ENCODE data around the gene ZNF511.
"Not testable (repeated sequence)": the region's sequence is repeated elsewhere in the genome, so short reads cannot be mapped to it uniquely, and the experiment has no call there.

The ZNF511 gene

DNA sequence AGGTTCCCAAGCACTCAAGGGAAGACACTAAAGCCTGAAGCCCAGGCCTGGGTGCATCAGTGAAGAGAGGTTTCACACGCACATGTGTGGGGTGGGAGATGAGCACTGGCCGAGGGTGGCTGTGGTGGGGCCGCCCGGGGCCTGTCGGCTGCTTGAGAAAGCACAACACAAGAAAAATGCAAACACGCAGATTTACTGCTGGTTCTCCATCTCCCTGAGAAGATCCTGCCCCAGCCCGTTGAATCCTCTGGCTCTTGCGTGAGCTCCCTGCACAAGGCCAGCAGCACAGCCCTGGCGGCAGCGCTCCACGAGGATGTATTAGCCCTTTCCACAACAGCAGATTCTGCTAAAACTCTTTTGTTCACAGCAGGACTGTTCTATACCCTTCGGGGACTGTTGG is 6.2 kb downstream of the ZNF511 start:
- no peak for DNase-seq (ENCODE audit: low spot score)

GRCh38 chr10:133315847-133316246 is 7.1 kb downstream of the ZNF511 start:
- DNase-seq (ENCODE audit: low spot score): no peak

- no peak for DNase-seq (ENCODE audit: low spot score)
Measured at GRCh38 chr10:133316266-133316665, 7.6 kb downstream of the ZNF511 start.

- DNase-seq (ENCODE audit: low spot score): no peak
Measured at GRCh38 chr10:133316732-133317131, 8.0 kb downstream of the ZNF511 start.

GRCh38 chr10:133318494-133319127 is 9.9 kb downstream of the ZNF511 start:
- DNase-seq (ENCODE audit: low spot score): peak; percentile 52

DNA sequence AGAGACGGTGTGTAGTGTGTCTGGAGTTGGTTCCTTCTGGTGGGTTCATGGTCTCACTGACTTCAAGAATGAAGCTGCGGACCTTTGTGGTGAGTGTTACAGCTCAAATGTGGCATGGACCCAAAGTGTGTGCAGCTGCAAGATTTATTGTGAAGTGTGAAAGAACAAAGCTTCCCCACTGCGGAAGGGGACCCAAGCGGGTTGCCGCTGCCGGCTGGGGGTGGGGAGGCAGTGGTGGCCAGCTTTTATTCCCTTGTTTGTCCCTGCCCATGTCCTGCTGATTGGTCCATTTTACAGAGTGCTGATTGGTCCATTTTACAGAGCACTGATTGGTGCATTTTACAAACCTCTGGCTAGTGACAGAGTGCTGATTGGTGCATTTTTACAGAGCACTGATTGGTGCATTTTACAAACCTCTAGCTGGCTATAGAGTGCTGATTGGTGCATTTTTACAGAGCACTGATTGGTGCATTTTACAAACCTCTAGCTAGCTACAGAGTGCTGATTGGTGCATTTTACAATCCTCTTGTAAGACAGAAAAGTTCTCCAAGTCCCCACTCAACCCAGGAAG is 12.2 kb downstream of the ZNF511 start:
- DNase-seq (ENCODE audit: low spot score): not testable (repeated sequence)

DNA sequence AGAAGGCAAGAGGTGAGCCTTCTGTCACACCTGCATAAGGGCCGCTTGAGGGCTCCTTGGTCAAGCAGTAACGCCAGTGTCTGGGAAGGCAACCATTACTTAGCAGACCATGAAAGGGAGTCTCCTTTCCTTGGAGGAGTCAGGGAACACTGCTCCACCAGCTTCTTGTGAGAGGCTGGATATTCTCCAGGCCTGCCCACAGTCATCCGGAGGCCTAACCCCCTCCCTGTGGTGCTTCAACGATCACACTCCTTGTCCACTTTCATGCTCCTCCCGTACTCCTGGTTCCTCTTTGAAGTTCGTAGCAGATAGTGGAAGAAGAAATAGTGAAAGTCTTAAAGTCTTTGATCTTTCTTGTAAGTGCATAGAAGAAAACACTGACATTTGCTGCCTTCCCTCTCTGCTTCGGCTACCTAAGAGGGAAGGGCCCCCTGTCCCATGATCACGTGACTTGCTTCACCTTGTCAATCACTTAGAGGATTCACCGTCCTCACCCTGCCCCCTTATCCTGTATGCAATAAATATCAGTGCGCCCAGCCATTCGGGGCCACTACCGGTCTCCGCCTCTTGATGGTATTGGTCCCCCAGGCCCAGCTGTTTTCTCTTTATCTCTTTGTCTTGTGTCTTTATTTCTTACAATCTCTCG is 13.5 kb downstream of the ZNF511 start:
- not testable (repeated sequence) for DNase-seq (ENCODE audit: low spot score)

DNA sequence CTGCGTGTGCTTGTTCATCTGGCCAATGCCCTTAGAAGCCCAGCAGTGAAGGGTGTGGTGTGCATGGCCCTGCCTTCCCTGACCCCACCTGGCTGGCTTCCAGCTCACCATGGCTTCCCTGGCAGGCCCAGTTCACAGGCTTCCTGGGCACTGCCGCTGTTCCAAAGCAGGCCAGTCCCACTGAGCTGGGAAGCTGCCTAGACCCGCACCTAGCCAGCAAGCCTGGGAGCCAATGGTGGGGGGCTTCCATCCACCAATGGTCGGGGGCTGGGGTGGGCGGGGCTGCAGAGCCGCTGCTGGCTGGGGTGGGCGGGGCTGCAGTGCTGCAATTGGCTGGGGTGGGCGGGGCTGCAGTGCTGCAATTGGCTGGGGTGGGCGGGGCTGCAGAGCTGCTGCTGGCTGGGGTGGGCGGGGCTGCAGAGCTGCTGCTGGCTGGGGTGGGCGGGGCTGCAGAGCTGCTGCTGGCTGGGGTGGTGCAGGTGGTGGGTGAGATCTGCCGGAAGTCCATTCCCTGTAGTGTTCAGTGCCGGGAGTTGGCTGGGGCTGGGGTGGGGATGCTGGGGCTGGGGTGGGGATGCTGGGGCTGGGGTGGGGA is 15.6 kb downstream of the ZNF511 start:
- DNase-seq (ENCODE audit: low spot score): no peak

GRCh38 chr10:133324857-133325260 is 16.1 kb downstream of the ZNF511 start:
- DNase-seq (ENCODE audit: low spot score): no peak

GRCh38 chr10:133325440-133326222 is 16.9 kb downstream of the ZNF511 start:
- no peak for DNase-seq (ENCODE audit: low spot score)

DNA sequence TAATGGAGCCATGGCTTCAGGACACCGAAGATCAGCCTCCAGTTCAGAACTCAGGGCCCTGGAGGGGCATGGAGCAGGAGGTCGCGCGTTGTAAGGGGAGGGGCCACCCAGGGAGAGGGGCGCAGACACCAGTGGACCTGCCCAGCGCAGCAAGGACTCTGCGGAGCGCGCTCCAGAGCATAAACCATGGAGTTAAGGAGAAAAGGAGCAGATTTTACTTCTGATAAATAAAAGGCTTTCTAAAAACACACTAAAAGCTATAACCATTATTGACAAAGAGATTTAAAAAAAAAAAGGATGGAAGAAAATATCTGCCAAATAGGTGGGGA is 17.5 kb downstream of the ZNF511 start:
- DNase-seq (ENCODE audit: low spot score): no peak

- no peak for DNase-seq (ENCODE audit: low spot score)
Measured at GRCh38 chr10:133326745-133327650, 18.3 kb downstream of the ZNF511 start.

GRCh38 chr10:133327651-133328357 is 19.1 kb downstream of the ZNF511 start:
- no peak for DNase-seq (ENCODE audit: low spot score)

- DNase-seq (ENCODE audit: low spot score): no peak
Measured at GRCh38 chr10:133328358-133329343, 19.9 kb downstream of the ZNF511 start.

- peak; percentile 83 for DNase-seq (ENCODE audit: low spot score)
Measured at GRCh38 chr10:133329491-133330202, 20.9 kb downstream of the ZNF511 start.

DNA sequence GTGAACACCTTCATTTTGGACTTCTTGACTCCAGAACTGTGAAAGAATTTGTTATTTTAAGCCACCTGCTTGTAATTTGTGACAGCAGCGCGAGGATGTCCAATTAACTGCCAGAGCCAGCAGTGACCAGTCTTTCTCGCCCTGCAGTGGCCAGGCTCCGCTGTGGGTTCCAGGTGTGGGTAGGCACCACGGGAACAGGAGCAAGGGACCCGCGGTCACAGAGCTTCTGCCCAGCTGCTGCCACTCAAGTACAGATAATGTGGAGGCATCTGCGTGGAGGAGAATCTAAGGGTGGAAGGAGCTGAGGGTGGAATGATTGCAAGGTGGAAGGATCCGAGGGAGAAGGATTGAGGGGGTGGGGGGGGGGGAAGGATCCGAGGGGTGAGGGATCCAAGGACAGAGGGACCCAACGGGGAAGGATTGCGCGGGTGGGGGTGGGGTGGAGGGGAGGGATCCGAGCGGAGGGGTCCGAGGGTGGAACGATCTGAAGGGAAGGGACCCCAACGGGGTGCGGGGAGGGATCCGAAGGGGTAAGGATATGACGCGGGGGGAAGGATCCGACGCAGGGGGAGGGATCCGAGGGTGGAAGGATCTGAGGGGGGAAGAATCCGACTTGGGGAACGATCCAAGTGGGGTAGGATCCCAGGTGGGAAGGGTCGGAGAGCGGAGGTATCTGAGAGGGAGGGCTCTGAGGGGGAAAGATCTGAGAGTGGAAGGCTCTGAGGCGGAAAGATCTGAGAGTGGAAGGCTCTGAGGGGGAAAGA is 24.4 kb downstream of the ZNF511 start:
- DNase-seq (ENCODE audit: low spot score): no peak

DNA sequence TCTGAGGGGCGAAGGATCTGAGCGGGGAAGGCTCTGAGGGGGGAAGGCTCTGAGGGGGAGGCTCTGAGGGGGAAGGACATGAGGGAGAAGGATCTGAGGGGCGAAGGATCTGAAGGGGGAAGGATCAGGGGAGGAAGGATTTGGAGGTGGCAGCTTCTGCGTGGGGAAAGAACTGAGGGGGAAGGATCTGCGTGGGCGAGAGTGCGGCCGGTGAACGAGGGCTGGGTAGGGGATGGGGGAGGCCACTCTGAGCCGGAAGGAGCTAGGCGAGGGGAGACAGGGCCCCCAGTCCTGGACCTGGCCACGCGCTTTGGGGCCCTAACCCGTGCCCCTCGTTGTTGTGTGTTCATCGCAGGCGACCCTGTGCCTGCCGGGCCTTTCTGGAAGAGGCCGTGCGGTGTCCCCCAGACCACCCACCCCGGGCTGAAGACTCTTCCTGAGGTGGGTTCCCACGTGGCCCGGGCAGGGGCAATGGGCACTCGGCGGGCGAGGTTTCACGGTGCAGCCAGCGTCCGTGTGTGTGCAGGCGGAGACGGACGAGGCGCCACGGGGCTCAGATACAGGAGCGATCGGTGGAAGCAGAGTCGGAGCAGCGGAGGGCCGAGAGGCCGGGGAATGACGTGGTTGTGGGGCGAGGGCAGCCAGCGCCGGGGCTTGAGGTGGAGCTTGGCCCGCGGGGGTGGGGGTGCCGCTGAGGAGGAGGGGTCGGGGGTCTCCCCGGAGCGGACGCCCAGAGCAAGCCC is 26.0 kb downstream of the ZNF511 start:
- DNase-seq (ENCODE audit: low spot score): no peak

Data from kidney capillary endothelial cell (primary cell).